ENCODE measurements around the gene PRR14.
A peak's percentile ranks its signal among the peaks of the same experiment; 100 is the strongest.
"Not testable (repeated sequence)": the region's sequence is repeated elsewhere in the genome, so short reads cannot be mapped to it uniquely, and the experiment has no call there.

The PRR14 gene

GRCh38 chr16:30623536-30624283 is 27.1 kb upstream of the PRR14 start:
- no peaks in the 10 kb centered on the region for H4K20me1 ChIP-seq (ENCODE audit: insufficient read depth, low read length, poor library complexity, severe bottlenecking)
- H3K4me1 ChIP-seq (ENCODE audit: insufficient read depth, low read length, poor library complexity, severe bottlenecking), result no peaks in the 10 kb centered on the region
- H3K9me2 ChIP-seq (replicated peaks; ENCODE audit: low read depth, low read length), result no peaks in the 10 kb centered on the region
- H3K36me3 ChIP-seq (ENCODE audit: insufficient read depth, low read length), result no peaks in the 10 kb centered on the region
- no peak overlapping the region for H2AFZ ChIP-seq (ENCODE audit: low read length)
- TF ChIP-seq EZH2phosphoT487 (IDR thresholded peaks at IDR 0.05; ENCODE audit: borderline replicate concordance), result no peak
- no peak for TF ChIP-seq CTCF (conservative IDR thresholded peaks at IDR 0.05; ENCODE audit: low read length)
- no peak overlapping the region for H3K9ac ChIP-seq (ENCODE audit: low read depth, low read length, poor library complexity, severe bottlenecking)
- no peaks in the 10 kb centered on the region for H3K27me3 ChIP-seq (ENCODE audit: insufficient read depth, low read length, poor library complexity, severe bottlenecking)
- no peaks in the 10 kb centered on the region for H3K9me3 ChIP-seq (ENCODE audit: insufficient read depth, low read depth, low read length)
- H3K4me2 ChIP-seq (ENCODE audit: low read depth, low read length, poor library complexity, severe bottlenecking), result no peak overlapping the region
- no peaks in the 10 kb centered on the region for H3K79me2 ChIP-seq (ENCODE audit: insufficient read depth, low read length)
- no peak overlapping the region for H3K4me3 ChIP-seq (ENCODE audit: low read length, poor library complexity, severe bottlenecking)
- no peaks in the 10 kb centered on the region for H3F3A ChIP-seq (ENCODE audit: low read depth)

GRCh38 chr16:30626236-30626635 is 24.5 kb upstream of the PRR14 start:
- no peak overlapping the region for H3K4me3 ChIP-seq (ENCODE audit: low read length, poor library complexity, severe bottlenecking)
- H2AFZ ChIP-seq (ENCODE audit: low read length), result no peak overlapping the region
- H3K9me2 ChIP-seq (replicated peaks; ENCODE audit: low read depth, low read length), result no peaks in the 10 kb centered on the region
- no peaks in the 10 kb centered on the region for H4K20me1 ChIP-seq (ENCODE audit: insufficient read depth, low read length, poor library complexity, severe bottlenecking)
- H3K27me3 ChIP-seq (ENCODE audit: insufficient read depth, low read length, poor library complexity, severe bottlenecking), result no peaks in the 10 kb centered on the region
- no peaks in the 10 kb centered on the region for H3K4me1 ChIP-seq (ENCODE audit: insufficient read depth, low read length, poor library complexity, severe bottlenecking)
- no peak overlapping the region for H3K4me2 ChIP-seq (ENCODE audit: low read depth, low read length, poor library complexity, severe bottlenecking)
- no peaks in the 10 kb centered on the region for H3K36me3 ChIP-seq (ENCODE audit: insufficient read depth, low read length)
- no peak for TF ChIP-seq EZH2phosphoT487 (IDR thresholded peaks at IDR 0.05; ENCODE audit: borderline replicate concordance)
- no peak for TF ChIP-seq CTCF (conservative IDR thresholded peaks at IDR 0.05; ENCODE audit: low read length)
- H3F3A ChIP-seq (ENCODE audit: low read depth), result no peaks in the 10 kb centered on the region
- no peaks in the 10 kb centered on the region for H3K79me2 ChIP-seq (ENCODE audit: insufficient read depth, low read length)
- no peaks in the 10 kb centered on the region for H3K9me3 ChIP-seq (ENCODE audit: insufficient read depth, low read depth, low read length)
- H3K9ac ChIP-seq (ENCODE audit: low read depth, low read length, poor library complexity, severe bottlenecking), result no peak overlapping the region

- H3K9ac ChIP-seq (ENCODE audit: low read depth, low read length, poor library complexity, severe bottlenecking), result no peak overlapping the region
- H3K4me2 ChIP-seq (ENCODE audit: low read depth, low read length, poor library complexity, severe bottlenecking), result peak overlapping the region; percentile 55
- H3K36me3 ChIP-seq (ENCODE audit: insufficient read depth, low read length), result no peaks in the 10 kb centered on the region
- no peaks in the 10 kb centered on the region for H4K20me1 ChIP-seq (ENCODE audit: insufficient read depth, low read length, poor library complexity, severe bottlenecking)
- TF ChIP-seq EZH2phosphoT487 (IDR thresholded peaks at IDR 0.05; ENCODE audit: borderline replicate concordance), result no peak
- peak; percentile 93 for TF ChIP-seq CTCF (conservative IDR thresholded peaks at IDR 0.05; ENCODE audit: low read length)
- no peaks in the 10 kb centered on the region for H3K9me2 ChIP-seq (replicated peaks; ENCODE audit: low read depth, low read length)
- H2AFZ ChIP-seq (ENCODE audit: low read length), result peak overlapping the region; percentile 77; the same call in 1 of the 2 replicates
- no peaks in the 10 kb centered on the region for H3F3A ChIP-seq (ENCODE audit: low read depth)
- H3K79me2 ChIP-seq (ENCODE audit: insufficient read depth, low read length), result no peaks in the 10 kb centered on the region
- peak overlapping the region; percentile 25 for H3K4me3 ChIP-seq (ENCODE audit: low read length, poor library complexity, severe bottlenecking)
- H3K27me3 ChIP-seq (ENCODE audit: insufficient read depth, low read length, poor library complexity, severe bottlenecking), result no peaks in the 10 kb centered on the region
- H3K4me1 ChIP-seq (ENCODE audit: insufficient read depth, low read length, poor library complexity, severe bottlenecking), result peaks cover 3% of the 10 kb centered on the region
- H3K9me3 ChIP-seq (ENCODE audit: insufficient read depth, low read depth, low read length), result no peaks in the 10 kb centered on the region
These were observed 21.9 kb upstream of the PRR14 start for GRCh38 chr16:30628628-30629540.

- H3K27me3 ChIP-seq (ENCODE audit: insufficient read depth, low read length, poor library complexity, severe bottlenecking); H3K4me1 ChIP-seq (ENCODE audit: insufficient read depth, low read length, poor library complexity, severe bottlenecking); H3K9ac ChIP-seq (ENCODE audit: low read depth, low read length, poor library complexity, severe bottlenecking); H3K36me3 ChIP-seq (ENCODE audit: insufficient read depth, low read length); H3K9me3 ChIP-seq (ENCODE audit: insufficient read depth, low read depth, low read length); H4K20me1 ChIP-seq (ENCODE audit: insufficient read depth, low read length, poor library complexity, severe bottlenecking); H3F3A ChIP-seq (ENCODE audit: low read depth); H3K4me2 ChIP-seq (ENCODE audit: low read depth, low read length, poor library complexity, severe bottlenecking); H3K4me3 ChIP-seq (ENCODE audit: low read length, poor library complexity, severe bottlenecking); H3K9me2 ChIP-seq (replicated peaks; ENCODE audit: low read depth, low read length); H2AFZ ChIP-seq (ENCODE audit: low read length): not testable (repeated sequence)
- H3K79me2 ChIP-seq (ENCODE audit: insufficient read depth, low read length), result peaks cover 22% of the 10 kb centered on the region
These were observed 18.3 kb upstream of the PRR14 start for GRCh38 chr16:30632454-30632853.

Data from Loucy (cell line).